ENCODE measurements around the gene WDR44.

DNA sequence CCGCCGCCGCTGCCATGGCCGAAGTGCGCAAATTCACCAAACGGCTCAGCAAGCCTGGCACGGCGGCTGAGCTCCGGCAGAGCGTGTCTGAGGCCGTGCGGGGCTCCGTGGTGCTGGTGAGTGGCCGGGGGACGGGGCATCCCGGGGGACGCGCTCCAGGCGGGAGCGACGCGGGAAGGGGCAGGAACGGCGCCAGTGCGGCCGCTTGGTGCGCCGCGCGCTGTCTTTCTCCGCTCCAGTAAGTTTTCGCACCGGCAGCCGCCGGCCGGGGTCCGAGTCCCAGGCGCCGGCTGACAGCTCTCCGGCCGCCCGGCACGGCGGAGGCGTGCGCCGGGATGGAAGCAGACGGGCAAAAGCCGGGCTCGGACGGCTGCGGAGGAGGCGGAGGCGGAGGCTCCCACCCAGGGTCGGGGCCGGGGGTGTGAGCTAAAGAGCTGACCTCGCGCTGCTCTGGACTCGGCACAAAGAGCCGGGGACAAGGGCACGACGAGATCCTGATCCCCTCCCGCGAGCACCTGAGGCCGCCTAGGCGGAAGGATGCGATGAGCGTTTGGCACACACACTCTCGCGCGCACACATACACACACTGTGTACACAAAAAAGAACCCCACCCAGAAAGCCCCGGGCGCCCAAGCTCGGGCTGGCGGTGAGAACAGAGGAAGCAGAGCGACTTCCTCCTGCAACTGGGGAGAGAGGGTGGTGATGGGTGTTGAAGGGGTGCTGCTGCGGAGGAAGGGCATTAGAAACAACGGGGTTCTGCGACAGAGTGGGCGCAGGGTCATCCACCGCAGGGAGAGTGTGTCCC, 150.3 kb downstream of the WDR44 start:
- TF ChIP-seq, protein P1, sequence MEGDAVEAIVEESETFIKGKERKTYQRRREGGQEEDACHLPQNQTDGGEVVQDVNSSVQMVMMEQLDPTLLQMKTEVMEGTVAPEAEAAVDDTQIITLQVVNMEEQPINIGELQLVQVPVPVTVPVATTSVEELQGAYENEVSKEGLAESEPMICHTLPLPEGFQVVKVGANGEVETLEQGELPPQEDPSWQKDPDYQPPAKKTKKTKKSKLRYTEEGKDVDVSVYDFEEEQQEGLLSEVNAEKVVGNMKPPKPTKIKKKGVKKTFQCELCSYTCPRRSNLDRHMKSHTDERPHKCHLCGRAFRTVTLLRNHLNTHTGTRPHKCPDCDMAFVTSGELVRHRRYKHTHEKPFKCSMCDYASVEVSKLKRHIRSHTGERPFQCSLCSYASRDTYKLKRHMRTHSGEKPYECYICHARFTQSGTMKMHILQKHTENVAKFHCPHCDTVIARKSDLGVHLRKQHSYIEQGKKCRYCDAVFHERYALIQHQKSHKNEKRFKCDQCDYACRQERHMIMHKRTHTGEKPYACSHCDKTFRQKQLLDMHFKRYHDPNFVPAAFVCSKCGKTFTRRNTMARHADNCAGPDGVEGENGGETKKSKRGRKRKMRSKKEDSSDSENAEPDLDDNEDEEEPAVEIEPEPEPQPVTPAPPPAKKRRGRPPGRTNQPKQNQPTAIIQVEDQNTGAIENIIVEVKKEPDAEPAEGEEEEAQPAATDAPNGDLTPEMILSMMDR (IDR thresholded peaks at IDR 0.05), result no peak
- TF ChIP-seq POLR2A (IDR thresholded peaks at IDR 0.05) (peak; percentile 46), EP300 (IDR thresholded peaks at IDR 0.05; ENCODE audit: low read depth) (no peak)

Measured in transverse colon (tissue), 3 donors.